HG03108 (cell line): Measurements from ENCODE around the gene CKB.

Source experiments
- ATAC-seq: cut with Tn5 transposase; IDR thresholded peaks from one replicate; pipeline ENCODE4 v1.9.1; 2021; ENCODE audit warnings: moderate library complexity; ENCODE audit not compliant: unreplicated experiment

Gene CKB

GRCh38 chr14:103492156-103492925, 30.3 kb downstream of the CKB start:
- no peak for ATAC-seq

- no peak for ATAC-seq
These were observed 30.9 kb downstream of the CKB start for GRCh38 chr14:103491691-103492090.

GRCh38 chr14:103489621-103490020, 33.0 kb downstream of the CKB start:
- ATAC-seq: no peak

DNA sequence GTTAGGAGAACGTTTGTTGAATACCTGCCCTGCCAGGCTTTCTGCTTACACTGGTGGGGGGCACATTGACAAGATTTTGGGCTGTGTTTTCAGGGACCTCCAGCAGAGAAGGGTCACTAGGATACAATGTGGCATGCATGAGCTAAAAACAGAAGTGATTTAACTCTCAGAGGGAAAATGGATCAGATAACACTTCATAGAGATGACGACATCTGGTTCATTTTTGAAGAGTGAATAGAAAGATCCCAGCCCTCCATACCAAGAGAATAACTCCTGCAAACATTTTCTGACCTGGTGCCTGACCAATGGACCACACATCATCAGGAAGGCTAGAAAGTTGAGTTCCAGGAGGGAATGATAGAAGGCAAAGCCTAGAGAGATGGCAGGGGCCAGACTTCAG, 33.7 kb downstream of the CKB start:
- no peak for ATAC-seq

GRCh38 chr14:103488071-103488470, 34.6 kb downstream of the CKB start:
- no peak for ATAC-seq

GRCh38 chr14:103485504-103485903, 37.1 kb downstream of the CKB start:
- ATAC-seq: no peak

GRCh38 chr14:103483600-103483999, 39.0 kb downstream of the CKB start:
- no peak for ATAC-seq

DNA sequence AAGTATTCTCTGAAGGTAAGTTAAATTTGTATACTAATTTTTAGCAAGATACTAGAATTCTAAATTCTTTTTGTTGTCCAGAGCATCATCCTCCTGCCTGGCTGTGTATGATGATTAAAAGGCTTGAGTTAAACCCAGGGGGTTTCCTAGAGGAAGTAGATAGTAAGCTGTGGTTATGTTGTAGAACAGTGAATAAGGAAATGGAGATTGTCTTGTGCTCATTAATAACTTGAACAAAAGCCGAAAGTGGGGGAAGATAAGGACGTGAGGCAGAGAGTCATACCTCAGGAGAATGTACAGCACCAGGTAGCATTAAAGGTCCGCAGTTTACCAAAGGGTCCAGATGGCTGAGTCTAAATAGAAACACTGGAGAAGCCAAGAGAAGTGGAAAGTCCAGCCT, 42.0 kb downstream of the CKB start:
- ATAC-seq: peak; percentile 91

- no peak for ATAC-seq
These were observed 46.0 kb downstream of the CKB start for GRCh38 chr14:103476631-103477030.

GRCh38 chr14:103476065-103476464, 46.6 kb downstream of the CKB start:
- no peak for ATAC-seq

DNA sequence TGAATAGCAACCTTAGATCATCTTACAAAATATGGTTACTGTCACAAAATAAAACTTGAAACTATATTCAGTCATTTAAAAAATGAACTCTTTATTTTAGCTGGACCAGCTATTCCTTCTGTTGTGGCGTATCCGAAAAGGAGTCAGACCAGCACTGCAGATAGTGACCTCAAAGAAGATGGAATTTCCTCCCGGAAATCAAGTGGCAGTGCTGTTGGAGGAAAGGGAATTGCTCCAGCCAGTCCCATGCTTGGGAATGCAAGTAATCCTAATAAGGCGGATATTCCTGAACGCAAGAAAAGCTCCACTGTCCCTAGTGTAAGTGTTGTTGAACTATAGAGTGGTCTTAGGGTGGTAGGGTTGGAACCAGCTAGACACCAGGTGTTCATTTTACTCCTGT, 47.7 kb downstream of the CKB start:
- ATAC-seq: no peak

DNA sequence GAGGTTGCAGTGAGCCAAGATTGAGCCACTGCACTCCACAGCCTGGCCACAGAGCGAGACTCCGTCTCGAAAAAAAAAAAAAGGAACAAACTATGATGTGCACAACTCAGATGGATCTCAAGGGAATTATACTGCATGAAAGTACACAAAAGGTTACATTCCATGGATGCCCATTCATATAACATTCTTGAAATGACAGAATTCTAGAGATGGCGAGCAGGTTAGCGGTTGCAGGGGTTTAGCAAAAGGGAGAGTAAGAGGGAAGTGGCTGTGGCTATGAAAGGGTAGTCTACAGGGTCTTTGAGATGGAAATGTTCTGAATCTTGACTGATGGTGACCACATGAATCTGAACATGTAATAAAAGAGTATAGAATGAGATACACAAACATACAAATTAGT, 49.7 kb downstream of the CKB start:
- ATAC-seq: no peak
